Right kidney (tissue), 1 donor: ENCODE data around the gene VAT1L.
A peak's percentile ranks its signal among the peaks of the same experiment; 100 is the strongest.

ENCODE experiments used
- DNase-seq: peaks from one replicate; pipeline ENCODE4 v3.0.0-alpha.2; 2016

VAT1L gene

DNA sequence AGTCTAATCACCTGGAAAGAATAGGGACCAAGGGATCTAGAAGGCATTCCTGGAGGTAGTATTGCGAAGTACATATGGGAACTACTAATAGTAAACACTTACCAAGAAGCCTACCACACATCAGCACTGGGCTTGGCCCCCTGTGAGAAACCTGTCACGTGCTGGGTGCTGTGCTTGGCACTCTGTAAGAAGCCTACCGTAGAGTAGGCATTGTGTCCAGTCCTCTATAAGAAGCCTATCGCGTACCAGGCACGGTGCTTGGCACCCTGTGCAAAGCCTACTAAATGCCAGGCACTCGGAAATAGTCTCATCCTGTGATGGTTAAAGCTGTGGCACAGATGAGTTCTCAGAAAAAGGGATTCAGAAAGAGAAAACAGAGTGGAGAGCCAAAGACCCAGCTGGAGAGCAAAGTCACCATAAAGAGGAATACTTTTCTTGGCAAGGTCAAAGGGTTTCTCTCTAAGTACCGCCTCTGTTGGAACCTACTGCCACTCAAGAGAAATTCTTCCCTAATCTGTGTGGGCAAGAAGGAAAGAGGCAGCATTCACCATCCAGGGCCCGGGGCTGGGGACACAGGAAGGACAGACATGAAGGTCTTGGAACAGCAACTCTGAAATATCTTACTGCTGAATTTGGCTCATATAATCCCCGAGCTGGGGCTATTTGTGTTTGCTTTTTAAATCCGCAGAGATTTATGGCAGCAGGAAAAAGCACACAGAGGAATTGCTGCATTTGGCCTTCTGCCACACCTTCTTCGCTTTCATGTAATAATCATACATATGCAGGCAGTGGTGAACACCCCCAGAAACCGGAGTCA, 81.8 kb downstream of the VAT1L start:
- peak; percentile 34 for DNase-seq

DNA sequence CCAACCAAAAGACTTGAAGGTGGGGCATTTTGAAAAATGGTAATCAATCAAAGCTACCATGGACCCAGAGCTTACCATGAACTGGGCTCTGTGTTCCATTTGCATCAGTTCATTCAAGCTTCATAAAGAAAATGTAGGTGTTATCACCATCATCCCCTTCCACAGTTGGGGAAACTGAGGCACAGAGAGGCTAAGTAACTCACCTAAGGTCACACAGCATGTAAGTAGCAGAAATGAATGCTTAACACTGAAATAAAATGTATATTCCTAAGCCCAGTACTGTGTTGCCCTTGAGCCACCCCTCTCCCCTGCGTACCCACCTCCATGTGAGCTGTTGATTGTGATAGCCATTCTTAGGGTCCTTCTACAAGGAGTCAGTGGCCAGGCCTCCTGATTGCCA, 83.6 kb downstream of the VAT1L start:
- no peak for DNase-seq

- no peak for DNase-seq
Observed at GRCh38 chr16:77873066-77873465, 84.7 kb downstream of the VAT1L start.

- DNase-seq: no peak
Observed at GRCh38 chr16:77874347-77874746, 86.0 kb downstream of the VAT1L start.

DNA sequence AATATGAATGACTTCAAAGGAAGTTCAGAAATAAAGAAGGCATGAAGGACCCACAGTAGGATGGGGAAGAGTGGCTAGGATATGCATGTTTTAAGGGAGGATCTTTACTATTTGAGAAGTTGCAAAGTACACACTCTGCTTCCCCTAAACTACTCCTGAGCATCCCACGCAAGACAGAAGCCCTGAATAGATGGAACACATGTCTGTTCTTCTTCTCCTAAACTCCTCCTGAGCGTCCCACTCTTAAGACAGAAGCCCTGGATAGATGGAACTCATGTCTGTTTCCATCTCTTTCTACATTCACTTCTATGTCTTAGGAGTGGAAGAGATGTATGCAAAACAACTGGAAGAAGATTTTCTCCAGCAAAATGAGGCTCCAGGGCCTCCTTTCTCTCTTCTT, 88.4 kb downstream of the VAT1L start:
- DNase-seq: no peak

- DNase-seq: no peak
Observed at GRCh38 chr16:77877712-77878347, 89.5 kb downstream of the VAT1L start.

- DNase-seq: no peak
Observed at GRCh38 chr16:77881355-77882030, 93.1 kb downstream of the VAT1L start.

- no peak for DNase-seq
Observed at GRCh38 chr16:77882358-77882757, 94.0 kb downstream of the VAT1L start.

- DNase-seq: no peak
Observed at GRCh38 chr16:77885571-77886295, 97.4 kb downstream of the VAT1L start.

DNA sequence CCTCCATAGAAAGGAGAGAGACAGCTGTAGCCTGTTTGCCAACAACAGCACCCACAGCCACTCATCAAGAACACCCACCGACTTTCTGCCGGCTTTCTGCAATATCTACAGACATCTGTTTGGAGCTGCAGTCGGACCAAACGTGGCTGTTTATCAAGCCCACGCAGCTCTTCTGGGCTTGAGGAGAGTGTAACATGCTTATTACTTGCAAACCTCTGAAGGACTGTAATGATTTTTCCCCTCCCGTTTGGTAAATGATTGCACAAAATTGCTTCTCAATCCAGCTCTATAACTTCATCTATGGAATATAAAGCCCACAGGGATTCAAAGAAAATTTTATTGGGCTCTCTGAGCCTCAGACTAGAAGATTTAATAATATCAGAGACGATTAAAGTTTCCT, 100.5 kb downstream of the VAT1L start:
- DNase-seq: no peak

DNA sequence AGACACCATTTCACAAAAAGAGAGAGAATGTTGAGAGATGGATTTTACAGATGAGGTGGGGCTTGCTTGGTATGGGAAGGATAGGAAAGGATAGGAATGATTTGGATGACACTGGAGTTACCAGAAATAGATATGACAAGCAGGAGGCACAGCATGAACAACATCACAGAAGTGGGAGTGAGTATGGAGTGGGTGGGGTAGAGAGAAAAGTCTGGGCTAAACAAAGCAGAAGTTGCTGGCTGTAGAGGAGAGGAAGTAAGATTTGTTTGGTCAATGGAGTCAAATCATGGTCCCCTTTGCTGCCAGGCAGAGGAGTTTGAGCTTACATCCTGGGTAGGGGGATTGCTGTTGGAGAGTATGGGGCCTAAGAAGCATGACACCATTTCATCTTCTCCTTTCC, 101.7 kb downstream of the VAT1L start:
- no peak for DNase-seq

GRCh38 chr16:77894162-77894561, 105.8 kb downstream of the VAT1L start:
- no peak for DNase-seq

DNA sequence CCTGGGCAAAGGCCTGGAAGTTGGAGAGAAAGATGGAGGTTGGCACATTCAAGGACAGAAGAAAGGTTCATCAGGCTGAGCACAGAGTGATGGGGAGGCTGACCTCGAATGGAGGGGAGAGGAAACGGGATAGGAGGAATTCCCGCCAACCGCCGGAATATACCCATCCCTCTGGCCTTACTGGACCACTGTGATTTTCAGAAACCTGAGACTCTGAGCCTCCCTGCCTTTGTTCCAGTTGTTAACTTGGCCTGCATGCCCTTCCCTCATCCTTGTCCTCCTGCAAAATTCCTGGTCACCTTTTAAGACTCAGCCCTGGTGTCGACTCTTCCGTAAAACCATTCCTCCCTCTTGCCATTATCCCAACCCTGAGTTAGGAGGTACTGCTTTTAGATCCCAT, 107.6 kb downstream of the VAT1L start:
- no peak for DNase-seq

GRCh38 chr16:77896415-77897128, 108.2 kb downstream of the VAT1L start:
- DNase-seq: no peak

- no peak for DNase-seq
Observed at GRCh38 chr16:77897129-77897437, 108.7 kb downstream of the VAT1L start.

- DNase-seq: no peak
Observed at GRCh38 chr16:77897831-77898605, 109.7 kb downstream of the VAT1L start.

DNA sequence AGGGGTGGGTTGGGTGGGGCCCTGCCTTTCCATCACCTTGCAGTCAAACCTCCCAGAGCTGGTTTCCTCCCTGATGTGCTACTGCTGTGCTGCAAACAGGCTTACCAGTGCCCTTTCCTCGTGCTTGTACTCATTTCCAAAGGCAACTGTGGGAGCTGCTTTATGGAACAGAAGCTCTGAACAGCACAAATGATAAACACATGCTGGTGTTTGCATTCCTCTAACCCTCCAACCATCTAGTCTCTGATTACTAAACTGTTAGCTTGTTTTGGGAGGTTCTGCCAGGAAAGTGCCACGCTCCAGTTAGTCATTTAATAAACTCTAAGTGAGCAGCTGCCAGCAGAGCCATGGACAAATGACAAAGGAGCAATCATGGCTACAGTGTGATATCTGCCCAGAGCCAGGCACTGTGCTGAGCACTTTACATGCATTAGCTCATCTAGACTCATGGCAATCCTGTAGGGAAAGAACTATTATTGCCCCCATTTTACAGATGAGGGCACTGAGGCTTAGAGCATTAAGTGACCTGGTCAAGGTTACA, 110.4 kb downstream of the VAT1L start:
- no peak for DNase-seq

GRCh38 chr16:77899416-77899815, 111.1 kb downstream of the VAT1L start:
- DNase-seq: no peak

GRCh38 chr16:77905374-77905920, 117.1 kb downstream of the VAT1L start:
- no peak for DNase-seq

GRCh38 chr16:77910021-77910420, 121.7 kb downstream of the VAT1L start:
- no peak for DNase-seq

GRCh38 chr16:77912617-77913016, 124.3 kb downstream of the VAT1L start:
- DNase-seq: no peak
